ENCODE measurements around the gene ARPC4.

ARPC4 gene

DNA sequence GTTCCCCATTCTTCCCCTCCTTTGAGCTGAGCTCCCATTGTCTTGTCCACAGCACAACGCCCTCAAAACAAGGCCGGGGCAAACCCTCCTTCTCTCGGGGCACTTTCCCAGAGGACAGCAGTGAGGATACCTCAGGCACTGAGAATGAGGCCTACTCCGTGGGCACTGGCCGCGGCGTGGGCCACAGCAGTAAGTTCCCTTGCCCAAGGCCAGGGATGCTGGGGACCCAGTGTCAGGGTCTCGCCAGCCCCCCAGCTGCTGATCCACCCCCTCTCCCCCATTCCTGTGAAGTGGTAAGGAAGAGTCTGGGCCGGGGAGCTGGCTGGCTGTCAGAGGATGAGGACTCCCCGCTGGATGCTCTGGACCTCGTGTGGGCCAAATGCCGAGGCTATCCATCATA lies 47.4 kb upstream of the ARPC4 start:
- H3K27ac ChIP-seq (ENCODE audit: low read depth, low read length, poor library complexity, severe bottlenecking): no peak overlapping the region
- H3F3A ChIP-seq (ENCODE audit: insufficient read depth, low read length): 0 out of 2 replicates have a peak, but pooled peaks cover 3% of the 10 kb centered on the region
- H3K36me3 ChIP-seq (ENCODE audit: insufficient read depth, low read length): peaks cover 79% of the 10 kb centered on the region
- H3K4me3 ChIP-seq (ENCODE audit: low read depth, low read length, poor library complexity, severe bottlenecking): no peak overlapping the region
- no peaks in the 10 kb centered on the region for H4K20me1 ChIP-seq (ENCODE audit: insufficient read depth, low read length)
- H2AFZ ChIP-seq (ENCODE audit: low read length): no peak overlapping the region
- H3K9me2 ChIP-seq (ENCODE audit: low read depth, low read length): no peaks in the 10 kb centered on the region
- TF ChIP-seq EZH2 (IDR thresholded peaks at IDR 0.05; ENCODE audit: borderline replicate concordance, low read length): no peak
- TF ChIP-seq, protein P1, sequence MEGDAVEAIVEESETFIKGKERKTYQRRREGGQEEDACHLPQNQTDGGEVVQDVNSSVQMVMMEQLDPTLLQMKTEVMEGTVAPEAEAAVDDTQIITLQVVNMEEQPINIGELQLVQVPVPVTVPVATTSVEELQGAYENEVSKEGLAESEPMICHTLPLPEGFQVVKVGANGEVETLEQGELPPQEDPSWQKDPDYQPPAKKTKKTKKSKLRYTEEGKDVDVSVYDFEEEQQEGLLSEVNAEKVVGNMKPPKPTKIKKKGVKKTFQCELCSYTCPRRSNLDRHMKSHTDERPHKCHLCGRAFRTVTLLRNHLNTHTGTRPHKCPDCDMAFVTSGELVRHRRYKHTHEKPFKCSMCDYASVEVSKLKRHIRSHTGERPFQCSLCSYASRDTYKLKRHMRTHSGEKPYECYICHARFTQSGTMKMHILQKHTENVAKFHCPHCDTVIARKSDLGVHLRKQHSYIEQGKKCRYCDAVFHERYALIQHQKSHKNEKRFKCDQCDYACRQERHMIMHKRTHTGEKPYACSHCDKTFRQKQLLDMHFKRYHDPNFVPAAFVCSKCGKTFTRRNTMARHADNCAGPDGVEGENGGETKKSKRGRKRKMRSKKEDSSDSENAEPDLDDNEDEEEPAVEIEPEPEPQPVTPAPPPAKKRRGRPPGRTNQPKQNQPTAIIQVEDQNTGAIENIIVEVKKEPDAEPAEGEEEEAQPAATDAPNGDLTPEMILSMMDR (IDR thresholded peaks at IDR 0.05; ENCODE audit: low read length): no peak
- peaks cover 8% of the 10 kb centered on the region for H3K4me1 ChIP-seq (ENCODE audit: insufficient read depth, low read length, severe bottlenecking)
- H3K79me2 ChIP-seq (ENCODE audit: insufficient read depth, low read length): 0 out of 2 replicates have a peak, but pooled peaks cover 3% of the 10 kb centered on the region
- H3K9me3 ChIP-seq (ENCODE audit: low read length): no peaks in the 10 kb centered on the region
- H3K27me3 ChIP-seq (ENCODE audit: insufficient read depth, low read length): no peaks in the 10 kb centered on the region
- H3K9ac ChIP-seq (ENCODE audit: low read length): no peak overlapping the region
- no peak overlapping the region for H3K4me2 ChIP-seq (ENCODE audit: low read length)

DNA sequence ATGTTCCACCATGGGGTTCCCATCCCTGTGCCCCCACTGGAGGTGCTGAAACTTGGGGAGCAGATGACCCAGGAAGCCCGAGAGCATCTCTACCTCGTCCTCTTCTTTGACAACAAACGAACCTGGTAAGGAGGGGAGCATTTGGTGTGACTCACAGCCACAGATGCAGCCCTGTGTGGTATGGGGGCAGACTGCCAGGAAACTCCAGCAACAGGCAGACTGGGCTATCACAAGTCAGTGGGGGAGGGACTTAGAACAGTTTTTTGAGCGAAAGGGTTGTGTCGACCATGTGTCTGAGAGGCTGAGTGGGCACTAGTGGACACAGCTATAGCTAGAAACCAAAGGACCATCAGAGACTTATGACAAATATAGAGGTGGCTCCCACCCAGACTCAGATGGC lies 46.6 kb upstream of the ARPC4 start:
- H3K9me2 ChIP-seq (ENCODE audit: low read depth, low read length): no peaks in the 10 kb centered on the region
- H3F3A ChIP-seq (ENCODE audit: insufficient read depth, low read length): 0 out of 2 replicates have a peak, but pooled peaks cover 3% of the 10 kb centered on the region
- no peak overlapping the region for H3K4me2 ChIP-seq (ENCODE audit: low read length)
- no peaks in the 10 kb centered on the region for H3K27me3 ChIP-seq (ENCODE audit: insufficient read depth, low read length)
- no peaks in the 10 kb centered on the region for H4K20me1 ChIP-seq (ENCODE audit: insufficient read depth, low read length)
- no peak for TF ChIP-seq EZH2 (IDR thresholded peaks at IDR 0.05; ENCODE audit: borderline replicate concordance, low read length)
- TF ChIP-seq, protein P1 (IDR thresholded peaks at IDR 0.05; ENCODE audit: low read length): no peak
- H3K79me2 ChIP-seq (ENCODE audit: insufficient read depth, low read length): peaks cover 4% of the 10 kb centered on the region; the same call in 1 of the 2 replicates
- no peak overlapping the region for H3K9ac ChIP-seq (ENCODE audit: low read length)
- H3K36me3 ChIP-seq (ENCODE audit: insufficient read depth, low read length): peaks cover 74% of the 10 kb centered on the region
- no peaks in the 10 kb centered on the region for H3K9me3 ChIP-seq (ENCODE audit: low read length)
- H3K4me3 ChIP-seq (ENCODE audit: low read depth, low read length, poor library complexity, severe bottlenecking): no peak overlapping the region
- H3K27ac ChIP-seq (ENCODE audit: low read depth, low read length, poor library complexity, severe bottlenecking): no peak overlapping the region
- peaks cover 16% of the 10 kb centered on the region for H3K4me1 ChIP-seq (ENCODE audit: insufficient read depth, low read length, severe bottlenecking)
- no peak overlapping the region for H2AFZ ChIP-seq (ENCODE audit: low read length)

DNA sequence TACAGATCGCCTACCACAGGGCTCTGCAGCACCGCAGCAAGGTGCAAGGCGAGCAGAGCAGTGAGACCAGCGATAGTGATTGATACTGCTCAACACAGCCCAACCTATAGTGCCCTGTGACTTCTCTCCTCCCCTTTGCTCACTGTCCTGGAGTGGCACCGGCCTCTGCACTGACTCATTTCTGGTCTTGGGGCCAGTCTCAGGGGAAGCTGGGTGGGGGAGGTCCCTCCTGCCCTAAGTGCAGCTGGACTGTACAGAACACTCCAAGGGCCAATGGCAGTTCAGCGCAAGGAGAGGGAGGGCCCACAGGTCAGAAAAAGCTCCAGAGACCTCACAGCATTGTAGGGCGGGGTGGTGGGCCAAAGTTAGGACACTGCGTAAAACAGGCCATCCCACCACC lies 45.6 kb upstream of the ARPC4 start:
- Histone ChIP-seq H2AFZ (ENCODE audit: low read length) (no peak overlapping the region), H3K9ac (ENCODE audit: low read length) (no peak overlapping the region), H3K27ac (ENCODE audit: low read depth, low read length, poor library complexity, severe bottlenecking) (no peak overlapping the region), H3K4me2 (ENCODE audit: low read length) (no peak overlapping the region), H3K27me3 (ENCODE audit: insufficient read depth, low read length) (no peaks in the 10 kb centered on the region), H3K9me3 (ENCODE audit: low read length) (no peaks in the 10 kb centered on the region), H3K4me3 (ENCODE audit: low read depth, low read length, poor library complexity, severe bottlenecking) (no peak overlapping the region), H4K20me1 (ENCODE audit: insufficient read depth, low read length) (no peaks in the 10 kb centered on the region), H3K9me2 (ENCODE audit: low read depth, low read length) (no peaks in the 10 kb centered on the region), H3K4me1 (ENCODE audit: insufficient read depth, low read length, severe bottlenecking) (peaks cover 25% of the 10 kb centered on the region), H3F3A (ENCODE audit: insufficient read depth, low read length) (0 out of 2 replicates have a peak, but pooled peaks cover 3% of the 10 kb centered on the region), H3K36me3 (ENCODE audit: insufficient read depth, low read length) (peaks cover 72% of the 10 kb centered on the region), H3K79me2 (ENCODE audit: insufficient read depth, low read length) (peaks cover 4% of the 10 kb centered on the region; the same call in 1 of the 2 replicates)
- TF ChIP-seq EZH2 (IDR thresholded peaks at IDR 0.05; ENCODE audit: borderline replicate concordance, low read length): no peak
- TF ChIP-seq, protein P1 (IDR thresholded peaks at IDR 0.05; ENCODE audit: low read length): no peak
